Measurements from ENCODE around the gene AP4S1.
"Not testable (repeated sequence)": the region's sequence is repeated elsewhere in the genome, so short reads cannot be mapped to it uniquely, and the experiment has no call there.

The AP4S1 gene

GRCh38 chr14:31025367-31026076, at the start of gene AP4S1:
TSS of gene AP4S1 (plus strand) at chr14:31025649. CDS start at chr14:31066197, 40,548 bp downstream.
- peak; percentile 3 to 76 (median 61) for DNase-seq

- no peak for DNase-seq
Measured at GRCh38 chr14:30977752-30978151, 47.7 kb upstream of the AP4S1 start.

- peak in 2 of 14 donors; percentile 11 to 14 for DNase-seq
Measured at GRCh38 chr14:30980106-30980704, 45.2 kb upstream of the AP4S1 start.

GRCh38 chr14:30980980-30981379, 44.5 kb upstream of the AP4S1 start:
- DNase-seq = no peak

- DNase-seq = no peak
Measured at GRCh38 chr14:30982533-30982932, 42.9 kb upstream of the AP4S1 start.

- DNase-seq = no peak
Measured at GRCh38 chr14:30983858-30984257, 41.6 kb upstream of the AP4S1 start.

GRCh38 chr14:30985796-30986195, 39.7 kb upstream of the AP4S1 start:
- no peak for DNase-seq

GRCh38 chr14:30988509-30988908, 36.9 kb upstream of the AP4S1 start:
- no peak for DNase-seq

GRCh38 chr14:30990770-30991169, 34.7 kb upstream of the AP4S1 start:
- no peak for DNase-seq

- DNase-seq = no peak
Measured at GRCh38 chr14:30991408-30991807, 34.0 kb upstream of the AP4S1 start.

- DNase-seq = no peak
Measured at GRCh38 chr14:30993071-30993470, 32.4 kb upstream of the AP4S1 start.

GRCh38 chr14:30994681-30995620, 30.5 kb upstream of the AP4S1 start:
- DNase-seq = no peak

- no peak for DNase-seq
Measured at GRCh38 chr14:30995689-30996088, 29.8 kb upstream of the AP4S1 start.

- DNase-seq = no peak
Measured at GRCh38 chr14:30996892-30997659, 28.4 kb upstream of the AP4S1 start.

- DNase-seq = no peak
Measured at GRCh38 chr14:30998100-30998706, 27.2 kb upstream of the AP4S1 start.

GRCh38 chr14:30999038-30999773, 26.2 kb upstream of the AP4S1 start:
- no peak for DNase-seq

GRCh38 chr14:31000629-31001338, 24.7 kb upstream of the AP4S1 start:
- DNase-seq = no peak

GRCh38 chr14:31001339-31001658, 24.1 kb upstream of the AP4S1 start:
- DNase-seq = no peak

- no peak for DNase-seq
Measured at GRCh38 chr14:31003284-31003683, 22.2 kb upstream of the AP4S1 start.

- DNase-seq = not testable (repeated sequence)
Measured at GRCh38 chr14:31004007-31004406, 21.4 kb upstream of the AP4S1 start.

- no peak for DNase-seq
Measured at GRCh38 chr14:31006703-31007102, 18.7 kb upstream of the AP4S1 start.

All from C1 segment of cervical spinal cord (tissue), 14 donors.